ENCODE data around the gene MYO3B. TPM values are rescaled to one million over a fixed set of nuclear protein-coding genes. Genes with fewer than 3 reads are reported as not detected.

The MYO3B gene
- total and polyA plus RNA-seq, 11 donors, result 0.09 to 0.19 (median 0.10) TPM; not detected in 8

- H3K27ac ChIP-seq, result no peak overlapping the region
- WGBS, 4 donors, result 82 to 90% (median 87%) methylated on average over 12 of the region's 12 CpGs
- no peak for TF ChIP-seq POLR2A (IDR thresholded peaks at IDR 0.05)
- no peak for TF ChIP-seq CTCF (IDR thresholded peaks at IDR 0.05)
- H3K4me1 ChIP-seq, result no peaks in the 10 kb centered on the region
- H3K9me3 ChIP-seq, result no peaks in the 10 kb centered on the region
- DNase-seq, result no peak
- ATAC-seq, result no peak
- H3K4me3 ChIP-seq, result no peak overlapping the region
- H3K27me3 ChIP-seq, result no peaks in the 10 kb centered on the region
- no peaks in the 10 kb centered on the region for H3K36me3 ChIP-seq
- intact Hi-C loops (cut with DNase I), result no loop called here
These were observed 36.1 kb upstream of the MYO3B start for GRCh38 chr2:170141865-170142264.

GRCh38 chr2:170142502-170142901 lies 35.4 kb upstream of the MYO3B start:
- no peak for DNase-seq
- TF ChIP-seq CTCF (IDR thresholded peaks at IDR 0.05), result no peak
- TF ChIP-seq POLR2A (IDR thresholded peaks at IDR 0.05), result no peak
- no peak overlapping the region for H3K27ac ChIP-seq
- no peak overlapping the region for H3K4me3 ChIP-seq
- ATAC-seq, result no peak
- WGBS, 4 donors, result 48 to 67% (median 64%) methylated on average over 7 of the region's 7 CpGs
- no peaks in the 10 kb centered on the region for H3K27me3 ChIP-seq
- no peaks in the 10 kb centered on the region for H3K36me3 ChIP-seq
- intact Hi-C loops (cut with DNase I), result no loop called here
- H3K9me3 ChIP-seq, result no peaks in the 10 kb centered on the region
- H3K4me1 ChIP-seq, result no peaks in the 10 kb centered on the region

GRCh38 chr2:170143045-170143717 lies 34.8 kb upstream of the MYO3B start:
- Histone ChIP-seq H3K27me3 (no peaks in the 10 kb centered on the region), H3K36me3 (no peaks in the 10 kb centered on the region), H3K9me3 (no peaks in the 10 kb centered on the region), H3K4me1 (no peaks in the 10 kb centered on the region), H3K4me3 (no peak overlapping the region), H3K27ac (no peak overlapping the region)
- no peak for ATAC-seq
- intact Hi-C loops (cut with DNase I), result no loop called here
- TF ChIP-seq POLR2A (IDR thresholded peaks at IDR 0.05), result no peak
- no peak for TF ChIP-seq CTCF (IDR thresholded peaks at IDR 0.05)
- WGBS, 4 donors, result 48 to 68% (median 53%) methylated on average over 4 of the region's 4 CpGs
- DNase-seq, result no peak

DNA sequence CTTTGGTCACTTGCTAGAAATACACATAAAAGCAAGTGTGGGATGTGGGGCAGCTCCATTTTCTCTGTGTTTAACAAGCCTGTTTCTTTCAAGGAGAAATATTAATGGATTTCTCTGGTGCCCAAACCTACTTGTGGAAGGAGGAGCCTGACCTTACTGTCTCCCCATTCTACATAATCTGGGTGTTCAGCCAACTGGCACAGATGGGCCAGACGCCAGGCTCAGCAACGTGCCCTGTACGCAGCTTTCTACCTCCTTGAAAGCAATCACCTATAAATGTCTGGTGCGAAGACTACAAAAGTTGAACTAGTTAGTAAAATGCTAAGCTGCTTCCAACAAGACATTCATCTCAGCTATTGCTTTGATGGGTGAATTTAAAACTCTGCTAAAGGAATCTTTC lies 33.2 kb upstream of the MYO3B start:
- intact Hi-C loops (cut with DNase I), result no loop called here
- Histone ChIP-seq H3K27me3 (no peaks in the 10 kb centered on the region), H3K9me3 (no peaks in the 10 kb centered on the region), H3K27ac (no peak overlapping the region), H3K4me3 (no peak overlapping the region), H3K4me1 (no peaks in the 10 kb centered on the region), H3K36me3 (no peaks in the 10 kb centered on the region)
- no peak for DNase-seq
- TF ChIP-seq CTCF (IDR thresholded peaks at IDR 0.05) (no peak), POLR2A (IDR thresholded peaks at IDR 0.05) (no peak)
- WGBS, 4 donors, result 60 to 71% (median 70%) methylated on average over 4 of the region's 4 CpGs
- ATAC-seq, result peak in 1 of 4 donors; percentile 54
